ENCODE data around the gene BYSL.

The BYSL gene, protein sequence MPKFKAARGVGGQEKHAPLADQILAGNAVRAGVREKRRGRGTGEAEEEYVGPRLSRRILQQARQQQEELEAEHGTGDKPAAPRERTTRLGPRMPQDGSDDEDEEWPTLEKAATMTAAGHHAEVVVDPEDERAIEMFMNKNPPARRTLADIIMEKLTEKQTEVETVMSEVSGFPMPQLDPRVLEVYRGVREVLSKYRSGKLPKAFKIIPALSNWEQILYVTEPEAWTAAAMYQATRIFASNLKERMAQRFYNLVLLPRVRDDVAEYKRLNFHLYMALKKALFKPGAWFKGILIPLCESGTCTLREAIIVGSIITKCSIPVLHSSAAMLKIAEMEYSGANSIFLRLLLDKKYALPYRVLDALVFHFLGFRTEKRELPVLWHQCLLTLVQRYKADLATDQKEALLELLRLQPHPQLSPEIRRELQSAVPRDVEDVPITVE

DNA sequence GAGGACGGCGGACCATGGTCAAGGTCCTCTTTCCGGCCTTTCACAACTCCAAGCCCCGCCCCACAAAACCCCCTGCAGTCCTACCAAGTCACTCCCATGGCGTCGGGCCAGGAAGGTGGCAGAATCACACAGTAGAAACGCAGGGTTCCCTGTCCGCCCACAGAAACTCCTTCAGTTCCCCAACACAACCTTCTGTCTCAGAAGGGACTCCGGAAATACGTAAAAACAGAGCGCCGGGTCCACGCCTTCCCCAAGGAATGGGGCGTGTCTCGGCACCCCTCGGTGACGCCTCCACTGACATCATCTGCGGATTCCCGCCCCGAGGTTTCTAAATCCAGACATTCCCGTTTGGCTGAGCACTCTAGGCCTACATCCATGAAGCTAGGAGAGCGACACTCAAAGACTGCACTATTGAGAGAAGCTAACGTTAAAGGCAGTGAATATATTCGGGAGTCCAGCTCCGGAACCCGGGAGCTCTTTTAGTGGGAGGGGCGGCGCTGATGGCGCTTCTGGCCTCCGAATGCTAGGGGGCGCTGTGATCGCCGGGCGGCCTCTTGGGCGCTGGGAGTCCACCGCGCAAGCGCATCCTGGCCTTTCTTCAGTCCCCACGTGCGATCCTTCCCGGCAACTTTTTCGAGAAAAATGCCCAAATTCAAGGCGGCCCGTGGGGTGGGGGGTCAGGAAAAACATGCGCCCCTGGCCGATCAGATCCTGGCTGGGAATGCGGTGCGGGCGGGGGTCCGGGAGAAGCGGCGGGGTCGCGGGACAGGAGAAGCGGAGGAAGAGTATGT is at the start of gene BYSL, which contains the start of gene MED20:
Gene BYSL (plus strand): TSS at position 579 of the 791 bp plus-strand sequence. CDS start 64 bp downstream, at position 643.
Gene MED20 (minus strand): TSS at position 219 of the 791 bp plus-strand sequence. CDS start 121 bp downstream, at position 98.
- in situ Hi-C loops (cut with MboI; ENCODE audit: low sequenced_read_pairs), result no loop called here

DNA sequence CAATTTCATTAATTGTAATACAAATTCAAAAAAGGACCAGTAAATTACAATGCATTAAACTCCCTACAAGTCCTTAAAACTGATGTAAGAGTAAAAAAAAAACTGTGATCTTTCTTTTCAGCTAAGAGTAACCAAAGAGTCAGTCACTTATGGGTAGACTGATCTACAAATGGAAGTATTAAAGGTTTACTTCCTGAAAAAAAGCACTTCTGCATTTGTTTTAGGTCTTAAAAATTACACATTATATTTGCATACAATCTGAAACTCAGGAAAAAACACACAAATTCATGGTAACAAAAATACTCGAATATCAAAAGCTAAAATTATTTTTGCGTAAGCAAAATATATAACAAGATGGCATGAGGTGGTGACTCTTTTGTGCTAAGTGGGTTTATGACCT is 49.6 kb upstream of the BYSL start:
- in situ Hi-C loops (cut with MboI; ENCODE audit: low sequenced_read_pairs), result no loop called here

DNA sequence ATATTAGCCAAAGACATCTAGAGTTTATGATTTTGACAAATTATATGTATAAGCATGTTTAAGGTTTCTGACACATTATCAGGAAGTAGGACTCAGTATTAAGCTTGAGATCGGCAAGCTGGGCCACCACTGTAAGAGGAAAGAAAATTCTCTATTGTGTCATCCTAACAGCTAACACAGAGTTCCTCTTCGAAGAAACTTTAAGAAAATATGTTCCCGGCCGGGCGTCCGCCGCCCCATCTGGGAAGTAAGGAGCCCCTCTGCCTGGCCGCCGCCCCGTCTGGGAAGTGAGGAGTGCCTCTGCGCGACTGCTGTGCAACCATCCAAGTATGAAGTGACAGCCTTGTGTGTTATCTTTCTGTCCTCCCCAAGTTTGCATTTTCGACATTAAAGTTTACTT is 49.2 kb upstream of the BYSL start:
- in situ Hi-C loops (cut with MboI; ENCODE audit: low sequenced_read_pairs), result no loop called here

DNA sequence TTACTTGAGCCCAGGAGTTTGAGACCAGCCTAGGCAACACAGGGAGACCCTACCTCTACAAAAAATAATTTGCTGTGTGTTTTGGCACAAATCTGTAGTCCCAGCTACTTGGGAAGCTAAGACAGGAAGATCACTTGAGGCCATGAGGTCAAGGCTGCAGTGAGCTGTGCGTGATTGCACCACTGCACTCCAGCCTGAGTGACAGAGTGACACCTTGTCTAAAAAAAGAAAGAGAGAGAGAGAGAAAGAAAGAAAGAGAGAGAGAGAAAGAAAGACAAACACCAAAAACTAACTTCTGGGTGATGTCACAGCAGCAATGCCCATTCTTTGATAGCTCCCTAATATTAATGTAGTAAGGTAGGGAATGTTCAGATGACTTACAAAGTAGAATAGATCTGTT is 46.6 kb upstream of the BYSL start:
- in situ Hi-C loops (cut with MboI; ENCODE audit: low sequenced_read_pairs), result no loop called here

DNA sequence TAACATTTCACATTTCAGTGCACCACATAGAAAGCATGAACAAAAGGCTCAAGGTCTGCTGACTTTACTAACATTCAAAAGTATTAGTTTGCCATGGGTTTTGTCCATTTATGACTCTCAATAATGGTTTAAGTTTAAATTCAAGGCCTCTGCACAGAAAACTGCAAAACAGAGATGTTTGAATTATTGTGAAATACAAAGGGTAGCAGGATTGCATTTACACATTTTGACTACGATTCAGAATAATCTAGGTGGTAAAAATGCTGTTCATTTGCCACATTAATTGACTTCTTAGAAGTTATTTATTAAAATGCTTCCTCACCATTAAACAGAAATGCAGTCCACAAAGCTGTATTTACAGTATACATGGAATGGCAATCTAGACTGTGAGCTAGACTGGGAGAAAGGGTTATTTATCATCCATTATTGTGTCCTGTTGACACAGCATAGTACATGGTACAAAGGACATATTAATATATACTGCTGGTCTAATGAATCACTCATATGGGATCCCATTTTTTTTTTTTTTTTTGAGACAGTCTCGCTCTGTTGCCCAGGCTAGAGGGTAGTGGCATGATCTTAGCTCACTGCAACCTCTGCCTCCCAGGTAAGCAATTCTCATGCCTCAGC is 44.1 kb upstream of the BYSL start:
- in situ Hi-C loops (cut with MboI; ENCODE audit: low sequenced_read_pairs), result no loop called here

DNA sequence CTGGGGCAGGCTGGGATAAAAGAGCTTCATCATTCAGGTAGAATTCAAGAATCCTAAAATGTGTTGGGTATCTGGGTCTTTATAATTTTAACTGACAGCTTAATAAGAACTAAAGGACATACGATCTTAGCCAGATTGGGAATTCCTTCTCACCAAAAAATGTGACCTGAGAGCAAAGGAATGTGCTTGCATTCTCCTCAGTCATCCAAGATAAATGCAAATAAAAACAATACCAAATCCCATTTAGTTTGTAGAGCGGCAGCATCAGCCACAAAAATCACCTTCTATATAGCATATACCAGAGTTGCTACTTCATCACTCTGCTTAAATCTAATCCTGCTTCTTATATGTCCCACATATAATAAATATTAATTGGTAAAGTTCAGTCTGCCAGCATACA is 43.1 kb upstream of the BYSL start:
- in situ Hi-C loops (cut with MboI; ENCODE audit: low sequenced_read_pairs), result no loop called here

DNA sequence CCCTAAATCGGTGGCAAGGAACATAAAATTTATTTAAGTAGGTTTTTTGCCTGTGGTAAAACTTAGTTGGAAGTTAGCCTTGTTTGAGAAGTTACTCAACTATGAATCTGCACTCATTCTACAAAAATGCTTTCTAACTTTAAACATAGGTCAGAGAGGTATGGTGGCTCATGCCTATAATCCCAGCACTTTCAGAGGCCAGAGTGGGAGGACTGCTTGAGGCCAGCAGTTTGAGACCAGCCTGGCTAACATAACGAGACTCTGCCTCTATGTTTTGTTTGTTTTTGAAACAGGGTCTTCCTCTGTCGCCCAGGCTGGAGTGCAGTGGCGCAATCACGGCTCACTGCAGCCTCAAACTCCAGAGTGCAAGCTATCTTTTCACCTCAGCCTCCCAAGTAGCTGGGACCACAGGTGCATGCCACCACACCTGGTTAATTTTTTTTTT is 42.3 kb upstream of the BYSL start:
- in situ Hi-C loops (cut with MboI; ENCODE audit: low sequenced_read_pairs), result no loop called here

DNA sequence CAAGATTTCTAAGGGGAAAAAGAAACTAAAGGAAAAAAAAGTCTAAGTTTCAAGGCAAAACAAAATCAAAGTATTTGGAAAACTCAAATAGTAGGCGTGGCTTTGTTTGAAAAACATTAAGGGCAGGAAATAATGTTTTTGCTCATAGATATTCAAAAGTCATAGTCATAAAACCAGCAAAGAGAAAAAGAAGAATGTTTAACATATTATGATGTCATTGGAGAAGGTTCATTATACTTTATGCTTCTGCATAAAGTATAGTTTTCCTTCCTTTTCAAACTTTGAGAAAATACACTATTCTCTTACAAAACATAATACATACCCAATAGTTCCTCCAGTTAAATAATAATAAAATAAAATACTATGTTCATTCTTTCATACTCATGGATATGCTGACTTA is 39.8 kb upstream of the BYSL start:
- in situ Hi-C loops (cut with MboI; ENCODE audit: low sequenced_read_pairs), result no loop called here

DNA sequence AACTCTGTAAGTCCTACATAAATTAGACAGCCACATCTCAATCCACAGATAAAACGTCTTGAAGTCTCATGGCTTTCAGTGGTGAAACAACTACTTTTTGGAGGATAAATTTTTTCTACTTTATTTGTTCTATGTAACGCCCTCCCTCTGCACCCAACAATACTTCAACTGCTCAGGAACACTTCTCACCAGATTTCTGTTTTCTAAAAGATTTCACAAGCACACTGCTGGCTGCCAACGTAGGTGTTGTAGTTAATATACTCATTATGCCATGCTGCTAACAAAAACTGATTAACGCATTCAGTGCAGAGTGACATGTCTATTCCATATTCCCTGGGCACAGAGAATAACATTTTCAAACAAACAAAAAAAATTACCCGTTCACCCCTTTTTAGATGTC is 36.3 kb upstream of the BYSL start:
- in situ Hi-C loops (cut with MboI; ENCODE audit: low sequenced_read_pairs), result no loop called here

DNA sequence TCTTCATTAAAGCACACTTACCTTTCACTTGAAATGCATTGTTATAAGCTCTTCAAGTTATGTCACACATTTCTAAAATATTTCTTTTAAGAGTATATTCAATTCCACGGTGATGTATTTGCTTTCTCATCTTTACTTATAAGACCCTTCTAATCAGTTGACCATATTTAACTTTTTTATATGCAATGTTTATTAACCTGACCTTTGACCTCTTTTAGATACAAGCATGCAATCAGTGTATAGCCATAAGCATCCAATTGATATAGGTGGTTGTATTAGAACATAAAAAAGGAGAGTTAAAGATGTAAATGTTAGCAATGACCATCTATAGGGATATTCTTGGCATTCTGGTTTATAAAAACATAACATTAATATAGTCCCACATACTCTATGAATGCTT is 35.4 kb upstream of the BYSL start:
- in situ Hi-C loops (cut with MboI; ENCODE audit: low sequenced_read_pairs), result no loop called here

DNA sequence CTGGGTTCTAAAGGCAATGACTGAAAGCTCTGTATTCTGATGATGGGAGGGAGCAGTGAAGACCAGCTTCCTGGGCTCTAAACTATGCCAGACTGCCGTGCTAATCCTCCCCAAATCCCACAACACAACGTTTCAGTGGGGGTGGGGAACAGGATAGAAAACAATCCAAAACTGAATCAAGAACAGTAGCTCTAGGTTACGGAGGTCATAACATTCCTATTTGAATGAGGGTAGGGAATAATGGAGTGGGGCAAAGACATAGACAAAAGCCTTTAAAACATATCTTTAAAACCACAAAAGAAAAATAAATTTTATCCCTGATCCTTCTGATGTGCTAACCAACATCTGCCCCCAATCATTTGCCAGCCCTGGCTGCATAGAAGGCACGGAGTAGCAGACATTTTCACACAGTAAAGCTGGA is 34.0 kb upstream of the BYSL start:
- in situ Hi-C loops (cut with MboI; ENCODE audit: low sequenced_read_pairs), result no loop called here

DNA sequence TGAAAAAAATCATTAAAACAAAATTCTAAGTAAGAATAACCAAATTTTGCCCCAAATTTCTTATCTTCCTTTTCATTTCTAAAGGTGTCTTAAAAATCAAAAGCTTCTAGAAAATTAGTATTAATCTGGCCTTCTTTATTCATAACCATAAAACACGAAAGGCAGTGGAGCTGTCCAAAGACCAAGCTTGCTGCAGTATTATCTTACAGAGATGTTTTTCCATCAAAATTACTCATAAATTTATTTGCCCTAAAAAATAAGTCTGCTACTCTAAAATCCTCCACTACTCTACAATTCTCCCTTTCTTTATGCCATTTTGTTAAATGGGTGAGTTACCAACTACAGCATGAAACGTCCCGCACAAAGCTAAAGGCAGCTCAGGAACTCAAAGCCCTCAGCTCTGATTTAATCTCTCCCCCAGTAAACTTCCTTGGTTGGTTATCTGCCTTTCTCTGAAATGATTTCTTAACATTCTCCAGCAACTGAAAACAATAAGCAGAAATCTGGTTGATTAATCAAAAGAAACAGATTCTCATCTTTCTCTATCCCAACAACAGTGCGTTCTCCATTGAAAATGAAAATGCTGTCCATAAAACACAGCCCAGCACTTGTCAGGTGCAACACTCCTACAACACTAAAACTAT is 28.3 kb upstream of the BYSL start:
- in situ Hi-C loops (cut with MboI; ENCODE audit: low sequenced_read_pairs), result no loop called here

DNA sequence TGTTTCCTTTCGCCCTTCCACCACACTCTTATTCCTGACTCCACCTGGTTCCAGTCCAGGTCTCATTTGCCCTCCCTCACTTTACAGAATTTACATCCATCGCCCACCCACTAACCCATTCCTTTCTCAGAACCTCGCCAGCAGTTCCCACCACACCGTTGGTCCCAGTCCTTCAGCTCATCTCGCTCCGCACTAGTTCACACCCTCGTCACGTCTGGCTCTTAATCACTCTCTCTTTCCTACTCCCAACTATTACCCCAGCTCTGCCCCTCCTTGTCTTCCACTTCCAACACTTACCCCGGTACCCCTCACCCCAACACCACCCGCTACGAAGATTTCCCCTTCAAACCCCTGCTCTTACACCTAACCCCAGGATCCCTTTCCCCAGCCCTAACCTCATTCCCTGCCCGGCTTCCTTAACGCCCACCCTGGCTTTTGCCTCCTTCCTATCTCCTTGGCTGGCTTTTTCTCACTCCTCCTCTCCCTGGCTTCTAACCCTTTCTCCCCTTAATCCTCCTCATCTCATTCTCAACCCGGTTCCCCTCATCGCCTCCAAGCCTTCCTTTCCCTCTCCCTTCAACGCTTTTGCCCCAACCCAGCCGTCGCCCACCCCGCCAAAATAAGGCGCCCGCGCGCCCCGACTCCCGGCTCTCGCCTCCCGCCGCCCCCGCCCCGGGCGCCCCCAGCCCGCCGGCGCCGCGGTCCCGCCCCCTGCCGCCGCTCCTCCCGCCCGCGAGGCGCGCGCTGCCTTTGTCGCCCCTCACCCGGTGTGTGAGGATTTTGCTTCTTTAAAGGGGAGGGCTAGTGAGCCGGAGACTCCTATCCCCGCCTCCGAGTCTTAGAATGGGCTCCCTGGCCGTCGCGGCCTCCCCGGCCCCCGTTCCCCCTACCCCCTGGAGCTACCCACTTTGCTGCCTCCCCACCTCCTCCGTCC is 26.7 kb upstream of the BYSL start:
- in situ Hi-C loops (cut with MboI; ENCODE audit: low sequenced_read_pairs), result no loop called here

DNA sequence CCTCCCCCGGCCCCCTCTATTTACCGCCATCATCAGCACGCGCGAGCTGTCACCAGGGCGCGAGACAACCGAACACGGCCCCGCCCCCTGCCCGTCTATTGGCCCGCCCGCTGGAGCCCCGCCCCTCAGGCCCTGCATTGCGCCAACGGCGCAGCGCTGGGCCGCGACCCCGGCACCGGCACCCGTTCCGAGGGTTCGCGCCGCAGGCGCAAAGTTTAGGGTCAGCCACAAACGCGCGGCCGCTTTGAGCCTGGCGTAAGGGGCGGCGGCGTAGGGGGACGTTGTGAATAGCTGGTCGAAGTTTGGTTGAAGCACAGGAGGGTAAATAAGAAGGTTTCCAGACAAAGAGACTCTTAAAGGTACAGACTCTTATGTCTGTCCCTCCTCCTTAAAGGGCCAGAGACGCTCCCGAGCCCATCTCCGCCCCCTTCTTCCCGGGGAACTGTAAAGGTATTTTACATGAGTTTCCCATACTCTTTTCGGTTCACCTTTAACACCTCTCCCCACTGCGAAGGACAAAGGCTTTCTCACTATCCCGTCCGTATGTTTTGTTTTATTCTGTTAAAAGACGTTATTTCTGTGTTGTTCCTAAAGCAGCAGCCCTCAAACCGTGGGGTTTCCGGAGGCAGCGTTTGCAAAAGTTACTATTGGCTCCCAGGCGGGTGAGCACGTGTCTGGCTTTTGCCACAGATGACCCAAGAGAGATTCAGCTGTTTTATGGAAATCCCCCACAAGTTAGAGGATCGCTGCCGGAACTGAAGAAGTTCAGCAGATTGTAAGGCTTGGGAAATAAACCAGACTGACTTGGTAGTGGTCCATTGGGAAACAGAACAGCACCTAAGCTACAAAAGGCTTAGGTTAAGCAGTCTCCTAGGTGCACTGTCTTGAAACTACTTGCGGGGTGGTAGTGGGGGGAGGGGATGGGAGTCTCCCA is 25.7 kb upstream of the BYSL start, which contains the start of gene USP49:
Gene USP49 (minus strand): TSS at position 76 of the 934 bp plus-strand sequence. CDS start 88,392 bp downstream, outside the sequence.
- in situ Hi-C loops (cut with MboI; ENCODE audit: low sequenced_read_pairs), result no loop called here

DNA sequence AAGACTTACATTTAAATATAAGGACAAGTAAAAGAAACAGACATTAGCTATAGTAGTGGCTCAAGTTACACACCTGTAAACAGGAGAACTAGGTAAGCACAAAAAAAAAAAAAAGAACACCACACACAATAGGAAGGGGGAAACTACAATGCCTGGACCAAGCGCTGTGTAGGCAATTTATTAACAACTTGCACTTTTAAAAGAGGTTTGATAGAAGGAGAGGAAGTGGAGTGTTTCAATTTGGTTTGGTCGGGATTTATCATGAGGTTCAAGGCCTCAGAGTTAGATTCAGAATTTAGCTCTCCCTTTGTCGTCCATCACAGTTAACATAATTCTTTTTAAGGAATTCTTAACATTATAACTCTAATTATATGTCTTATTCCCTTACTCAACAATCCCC is 25.0 kb upstream of the BYSL start:
- in situ Hi-C loops (cut with MboI; ENCODE audit: low sequenced_read_pairs), result no loop called here

DNA sequence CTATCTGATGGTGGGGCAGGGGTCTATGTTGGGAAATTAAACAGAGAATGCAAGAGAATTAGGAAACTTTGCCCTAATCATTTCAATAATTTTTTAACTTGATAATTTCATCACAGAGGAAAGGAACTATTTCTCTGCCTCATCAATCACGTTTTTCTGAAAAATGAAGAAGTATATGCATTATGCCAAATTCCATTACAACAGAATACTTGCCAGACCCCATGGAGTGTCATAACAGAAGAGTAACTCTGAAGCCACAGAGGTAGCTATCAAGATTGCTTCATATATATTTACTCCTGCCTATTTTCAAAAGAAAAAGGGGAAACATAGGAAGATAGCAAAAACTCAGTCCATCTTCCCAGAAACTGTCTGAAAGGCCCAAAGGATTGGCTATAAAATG is 20.4 kb upstream of the BYSL start:
- in situ Hi-C loops (cut with MboI; ENCODE audit: low sequenced_read_pairs), result no loop called here

DNA sequence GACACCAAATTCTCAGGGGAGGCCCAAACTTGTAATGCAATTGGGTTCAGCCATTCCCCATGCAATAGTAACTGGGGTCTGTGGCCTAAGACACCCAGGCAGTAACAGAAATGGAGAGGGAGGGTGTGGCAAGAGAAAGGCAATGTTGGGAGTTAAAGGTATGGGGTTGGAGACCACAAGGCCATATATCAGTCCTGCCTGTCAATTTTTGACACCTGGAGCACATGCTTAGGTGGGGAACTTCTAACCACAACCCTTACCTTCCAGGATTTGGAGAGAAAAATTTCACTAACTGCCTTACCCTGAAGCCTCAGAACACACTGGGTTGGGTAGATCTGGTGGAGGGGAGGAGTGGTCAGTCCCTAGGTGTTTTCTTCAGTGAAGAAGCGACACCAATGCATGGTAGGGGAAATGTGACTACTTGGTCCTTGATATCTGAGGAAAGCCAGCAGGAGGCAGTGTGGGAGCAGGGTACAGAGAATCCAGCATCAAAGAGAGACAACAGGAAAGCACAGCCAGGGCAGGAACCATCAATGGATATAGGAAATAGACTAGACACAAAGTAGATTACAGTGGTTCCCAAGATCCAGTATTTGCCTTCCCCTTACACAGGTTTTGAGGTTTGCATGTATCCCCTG is 19.3 kb upstream of the BYSL start:
- in situ Hi-C loops (cut with MboI; ENCODE audit: low sequenced_read_pairs), result no loop called here

DNA sequence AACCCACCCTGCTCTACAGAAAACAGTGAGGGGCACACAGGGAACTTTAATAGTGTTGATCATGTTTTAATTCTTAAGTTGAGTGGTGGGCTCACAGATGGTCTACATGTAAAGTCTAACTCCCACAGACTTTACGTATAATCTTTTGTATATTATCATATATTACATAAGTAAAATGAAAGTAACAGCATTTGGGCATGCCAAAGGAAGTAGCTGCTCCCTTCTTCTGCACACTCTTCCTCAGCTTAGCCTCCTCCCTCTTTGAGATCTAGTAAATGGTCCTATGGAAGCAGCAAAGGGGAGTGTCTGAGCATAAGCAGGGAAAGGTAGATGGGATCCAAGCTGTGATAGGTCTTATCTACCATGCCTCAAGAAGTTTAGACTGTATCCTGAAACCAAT is 11.6 kb upstream of the BYSL start:
- in situ Hi-C loops (cut with MboI; ENCODE audit: low sequenced_read_pairs), result no loop called here

All from hTERT RPE-1 (cell line).